ENCODE measurements around the gene YARS1.

The YARS1 gene

DNA sequence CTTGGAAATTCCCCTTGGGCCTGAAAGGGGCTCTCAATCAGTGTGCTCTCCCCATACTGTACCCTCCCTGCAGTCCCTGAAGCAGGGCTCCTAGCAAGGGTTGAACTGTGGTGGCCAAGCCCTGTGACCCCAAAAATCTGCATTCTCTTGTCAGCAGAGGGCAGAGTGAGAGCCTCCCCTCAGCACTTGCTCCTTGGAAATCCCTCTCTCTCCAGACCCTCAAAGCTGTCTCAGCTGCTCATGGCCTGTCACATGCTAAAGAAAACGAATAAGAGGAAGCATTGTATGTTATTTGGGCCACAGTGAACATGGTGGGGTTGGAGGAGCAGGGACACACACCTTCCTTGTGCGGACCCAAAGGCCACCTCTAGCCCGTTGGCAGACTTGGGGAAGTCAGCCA is 67.4 kb downstream of the YARS1 start:
- H3K27me3 ChIP-seq (ENCODE audit: control insufficient read depth, insufficient read depth, low read length), result no peaks in the 10 kb centered on the region
- H3K27ac ChIP-seq, result no peak overlapping the region
- TF ChIP-seq, protein P1, sequence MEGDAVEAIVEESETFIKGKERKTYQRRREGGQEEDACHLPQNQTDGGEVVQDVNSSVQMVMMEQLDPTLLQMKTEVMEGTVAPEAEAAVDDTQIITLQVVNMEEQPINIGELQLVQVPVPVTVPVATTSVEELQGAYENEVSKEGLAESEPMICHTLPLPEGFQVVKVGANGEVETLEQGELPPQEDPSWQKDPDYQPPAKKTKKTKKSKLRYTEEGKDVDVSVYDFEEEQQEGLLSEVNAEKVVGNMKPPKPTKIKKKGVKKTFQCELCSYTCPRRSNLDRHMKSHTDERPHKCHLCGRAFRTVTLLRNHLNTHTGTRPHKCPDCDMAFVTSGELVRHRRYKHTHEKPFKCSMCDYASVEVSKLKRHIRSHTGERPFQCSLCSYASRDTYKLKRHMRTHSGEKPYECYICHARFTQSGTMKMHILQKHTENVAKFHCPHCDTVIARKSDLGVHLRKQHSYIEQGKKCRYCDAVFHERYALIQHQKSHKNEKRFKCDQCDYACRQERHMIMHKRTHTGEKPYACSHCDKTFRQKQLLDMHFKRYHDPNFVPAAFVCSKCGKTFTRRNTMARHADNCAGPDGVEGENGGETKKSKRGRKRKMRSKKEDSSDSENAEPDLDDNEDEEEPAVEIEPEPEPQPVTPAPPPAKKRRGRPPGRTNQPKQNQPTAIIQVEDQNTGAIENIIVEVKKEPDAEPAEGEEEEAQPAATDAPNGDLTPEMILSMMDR (IDR thresholded peaks at IDR 0.05), result no peak
- no peak overlapping the region for H2AFZ ChIP-seq
- H3K79me2 ChIP-seq, result no peaks in the 10 kb centered on the region
- H3K9ac ChIP-seq, result no peak overlapping the region
- no peaks in the 10 kb centered on the region for H3K36me3 ChIP-seq (ENCODE audit: control insufficient read depth, insufficient read depth, low read length)
- no peak overlapping the region for H3K4me2 ChIP-seq (ENCODE audit: low read length)
- H3K4me1 ChIP-seq, result peaks cover 7% of the 10 kb centered on the region
- no peak overlapping the region for H3K4me3 ChIP-seq (ENCODE audit: low read depth, low read length)
- H3K9me3 ChIP-seq (ENCODE audit: control insufficient read depth, low read length), result no peaks in the 10 kb centered on the region

DNA sequence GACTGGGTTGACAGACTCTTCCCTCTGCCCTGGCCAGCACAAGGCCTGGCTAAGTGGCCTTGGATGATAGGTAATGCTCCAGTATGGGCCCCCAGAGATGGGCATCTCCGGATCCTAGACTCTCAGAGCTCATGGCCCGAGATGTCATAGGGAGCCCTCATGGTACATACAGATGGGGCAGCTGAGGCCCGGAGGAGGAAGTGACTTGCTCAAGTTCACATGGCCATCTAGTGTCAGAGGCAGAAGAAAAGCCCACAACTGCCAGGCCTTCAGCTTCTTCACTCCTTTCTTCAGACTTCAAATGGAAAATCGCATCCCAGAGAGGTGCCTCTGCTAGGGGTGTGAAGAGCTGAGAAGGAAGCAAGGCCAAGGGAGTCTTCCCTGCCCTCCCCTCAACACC is 67.8 kb downstream of the YARS1 start:
- Histone ChIP-seq H3K9me3 (ENCODE audit: control insufficient read depth, low read length) (no peaks in the 10 kb centered on the region), H3K4me2 (ENCODE audit: low read length) (no peak overlapping the region), H3K27me3 (ENCODE audit: control insufficient read depth, insufficient read depth, low read length) (no peaks in the 10 kb centered on the region), H2AFZ (no peak overlapping the region), H3K36me3 (ENCODE audit: control insufficient read depth, insufficient read depth, low read length) (no peaks in the 10 kb centered on the region), H3K4me1 (peaks cover 7% of the 10 kb centered on the region), H3K9ac (no peak overlapping the region), H3K4me3 (ENCODE audit: low read depth, low read length) (no peak overlapping the region), H3K79me2 (no peaks in the 10 kb centered on the region), H3K27ac (no peak overlapping the region)
- TF ChIP-seq, protein P1 (IDR thresholded peaks at IDR 0.05), result no peak

DNA sequence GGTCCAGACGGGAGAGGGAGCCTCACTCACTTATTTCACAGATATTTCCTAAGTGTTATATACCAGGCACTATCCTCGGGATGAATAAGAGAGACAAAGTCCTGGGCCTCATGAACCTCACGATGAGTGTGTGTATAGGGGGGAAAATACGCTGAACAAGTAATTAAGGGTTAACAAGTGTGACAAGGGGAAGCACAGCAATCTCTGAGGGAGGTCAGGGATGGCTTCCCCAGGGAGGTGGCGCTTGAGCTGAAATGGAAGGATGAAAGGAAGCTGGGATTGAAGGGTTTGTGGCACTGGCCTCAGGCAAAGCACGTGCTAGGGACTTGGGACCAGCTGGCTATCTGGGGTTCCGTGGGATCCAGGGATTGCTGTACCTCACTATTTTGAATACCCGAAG is 68.2 kb downstream of the YARS1 start:
- no peak overlapping the region for H3K4me3 ChIP-seq (ENCODE audit: low read depth, low read length)
- no peaks in the 10 kb centered on the region for H3K36me3 ChIP-seq (ENCODE audit: control insufficient read depth, insufficient read depth, low read length)
- no peak overlapping the region for H2AFZ ChIP-seq
- H3K9ac ChIP-seq, result no peak overlapping the region
- no peaks in the 10 kb centered on the region for H3K79me2 ChIP-seq
- no peaks in the 10 kb centered on the region for H3K27me3 ChIP-seq (ENCODE audit: control insufficient read depth, insufficient read depth, low read length)
- TF ChIP-seq, protein P1 (IDR thresholded peaks at IDR 0.05), result no peak
- H3K4me2 ChIP-seq (ENCODE audit: low read length), result no peak overlapping the region
- no peak overlapping the region for H3K27ac ChIP-seq
- H3K9me3 ChIP-seq (ENCODE audit: control insufficient read depth, low read length), result no peaks in the 10 kb centered on the region
- peaks cover 7% of the 10 kb centered on the region for H3K4me1 ChIP-seq

DNA sequence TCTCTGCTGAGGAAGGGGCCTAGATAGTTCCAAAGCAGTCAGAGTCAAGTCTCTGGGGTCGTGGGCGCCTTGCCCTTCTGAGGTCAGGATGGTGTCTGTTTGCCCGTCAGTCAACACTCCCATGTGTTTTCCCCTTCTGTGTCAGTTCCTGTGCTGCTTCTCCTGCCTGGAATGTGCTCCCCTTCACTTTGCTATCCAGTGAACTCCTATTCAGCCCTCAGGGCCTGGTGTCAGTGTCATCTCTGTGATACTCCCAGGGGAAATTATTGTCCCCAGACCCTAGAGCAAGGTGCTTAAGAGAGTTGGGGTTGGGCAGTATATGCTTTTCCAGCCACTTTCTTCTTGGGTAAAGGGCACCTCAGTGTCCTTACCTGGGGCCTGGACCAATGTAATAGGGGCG is 68.8 kb downstream of the YARS1 start:
- TF ChIP-seq, protein P1 (IDR thresholded peaks at IDR 0.05), result no peak
- no peaks in the 10 kb centered on the region for H3K36me3 ChIP-seq (ENCODE audit: control insufficient read depth, insufficient read depth, low read length)
- no peaks in the 10 kb centered on the region for H3K79me2 ChIP-seq
- H3K9ac ChIP-seq, result no peak overlapping the region
- no peak overlapping the region for H3K4me3 ChIP-seq (ENCODE audit: low read depth, low read length)
- H2AFZ ChIP-seq, result no peak overlapping the region
- H3K27ac ChIP-seq, result no peak overlapping the region
- no peak overlapping the region for H3K4me2 ChIP-seq (ENCODE audit: low read length)
- no peaks in the 10 kb centered on the region for H3K27me3 ChIP-seq (ENCODE audit: control insufficient read depth, insufficient read depth, low read length)
- peaks cover 7% of the 10 kb centered on the region for H3K4me1 ChIP-seq
- H3K9me3 ChIP-seq (ENCODE audit: control insufficient read depth, low read length), result no peaks in the 10 kb centered on the region

DNA sequence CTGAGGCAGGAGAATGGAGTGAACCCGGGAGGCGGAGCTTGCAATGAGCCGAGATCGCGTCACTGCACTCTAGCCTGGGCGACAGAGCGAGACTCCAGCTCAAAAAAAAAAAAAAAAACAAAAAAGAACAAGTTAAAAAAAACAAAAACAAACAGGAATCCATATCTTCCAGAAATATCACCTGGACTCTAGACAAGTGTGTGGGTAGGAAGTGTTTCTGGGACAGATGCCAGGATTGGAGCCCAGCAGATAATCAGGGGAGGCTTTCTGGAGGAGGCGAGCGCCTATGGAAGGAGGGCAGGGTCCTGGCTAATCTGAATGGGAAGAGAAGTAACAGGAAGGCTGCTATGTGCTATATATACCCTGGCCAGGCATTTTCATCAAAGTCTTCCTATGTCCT is 71.0 kb downstream of the YARS1 start:
- H3K27ac ChIP-seq, result peak overlapping the region; percentile 32
- H3K4me3 ChIP-seq (ENCODE audit: low read depth, low read length), result peak overlapping the region; percentile 18
- H2AFZ ChIP-seq, result no peak overlapping the region
- no peaks in the 10 kb centered on the region for H3K79me2 ChIP-seq
- no peak overlapping the region for H3K4me2 ChIP-seq (ENCODE audit: low read length)
- TF ChIP-seq, protein P1 (IDR thresholded peaks at IDR 0.05), result no peak
- no peaks in the 10 kb centered on the region for H3K36me3 ChIP-seq (ENCODE audit: control insufficient read depth, insufficient read depth, low read length)
- H3K9me3 ChIP-seq (ENCODE audit: control insufficient read depth, low read length), result no peaks in the 10 kb centered on the region
- H3K4me1 ChIP-seq, result peaks cover 7% of the 10 kb centered on the region
- H3K9ac ChIP-seq, result no peak overlapping the region
- H3K27me3 ChIP-seq (ENCODE audit: control insufficient read depth, insufficient read depth, low read length), result no peaks in the 10 kb centered on the region

Measured in parathyroid adenoma (tissue), 2 donors.